Breast epithelium (tissue), 3 donors: ENCODE data around the gene PRR9.

Experiments used
- POLR2A ChIP-seq: fragments of 450-650 bp; IDR thresholded peaks from one replicate; pipeline ENCODE4 v1.6.1; 2016; ENCODE audit warnings: antibody characterized with exemption, mild to moderate bottlenecking, moderate library complexity
- POLR2AphosphoS5 ChIP-seq, 3 donors: sonication (generic); formaldehyde crosslinking; IDR thresholded peaks; one replicate each; pipeline ENCODE4 v1.6.1; 2017; ENCODE audit warnings: antibody characterized with exemption in 3 of 3
- TF ChIP-seq, protein P1 (sequence below), 3 donors: fragments of 450-650 bp; IDR thresholded peaks; one replicate each; pipeline ENCODE4 v1.5.1; 2016 to 2017; ENCODE audit warnings: antibody characterized with exemption in 3 of 3, mild to moderate bottlenecking in 3 of 3, moderate library complexity in 3 of 3

DNA sequence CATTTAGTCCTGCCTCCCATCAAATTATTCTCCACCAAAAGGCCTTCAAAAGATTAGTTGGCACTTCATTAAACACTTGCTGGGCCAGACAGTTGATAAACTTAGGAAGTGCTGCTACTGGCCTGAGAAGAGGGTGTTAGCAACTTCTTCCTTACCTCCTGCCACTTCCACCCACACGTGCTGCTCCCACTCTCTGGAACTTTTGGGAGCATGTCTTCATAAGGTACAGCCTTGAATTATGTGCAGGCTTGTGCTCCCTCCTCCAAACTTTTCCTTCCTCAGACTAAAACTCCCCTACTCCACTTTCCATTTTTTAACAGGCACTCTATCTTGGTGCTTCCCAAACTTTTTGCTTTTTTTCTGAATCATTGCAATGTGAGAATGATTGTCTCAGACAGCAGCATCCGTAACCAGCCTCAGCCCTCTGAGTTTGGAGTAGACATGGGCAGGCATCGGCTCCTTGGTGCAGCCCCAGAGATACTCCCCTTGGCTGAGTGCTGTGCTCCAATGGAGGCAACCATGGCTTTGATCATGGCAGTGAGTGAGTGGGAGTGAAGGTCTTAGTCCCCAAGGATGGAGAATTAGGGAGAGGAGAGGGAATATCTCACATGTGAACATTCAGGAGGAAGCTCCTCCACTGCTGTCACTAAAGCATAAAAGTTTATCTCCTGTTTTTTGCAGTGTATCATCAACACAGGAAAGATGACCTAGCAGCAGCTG, 22.9 kb upstream of the PRR9 start:
- TF ChIP-seq, protein P1, sequence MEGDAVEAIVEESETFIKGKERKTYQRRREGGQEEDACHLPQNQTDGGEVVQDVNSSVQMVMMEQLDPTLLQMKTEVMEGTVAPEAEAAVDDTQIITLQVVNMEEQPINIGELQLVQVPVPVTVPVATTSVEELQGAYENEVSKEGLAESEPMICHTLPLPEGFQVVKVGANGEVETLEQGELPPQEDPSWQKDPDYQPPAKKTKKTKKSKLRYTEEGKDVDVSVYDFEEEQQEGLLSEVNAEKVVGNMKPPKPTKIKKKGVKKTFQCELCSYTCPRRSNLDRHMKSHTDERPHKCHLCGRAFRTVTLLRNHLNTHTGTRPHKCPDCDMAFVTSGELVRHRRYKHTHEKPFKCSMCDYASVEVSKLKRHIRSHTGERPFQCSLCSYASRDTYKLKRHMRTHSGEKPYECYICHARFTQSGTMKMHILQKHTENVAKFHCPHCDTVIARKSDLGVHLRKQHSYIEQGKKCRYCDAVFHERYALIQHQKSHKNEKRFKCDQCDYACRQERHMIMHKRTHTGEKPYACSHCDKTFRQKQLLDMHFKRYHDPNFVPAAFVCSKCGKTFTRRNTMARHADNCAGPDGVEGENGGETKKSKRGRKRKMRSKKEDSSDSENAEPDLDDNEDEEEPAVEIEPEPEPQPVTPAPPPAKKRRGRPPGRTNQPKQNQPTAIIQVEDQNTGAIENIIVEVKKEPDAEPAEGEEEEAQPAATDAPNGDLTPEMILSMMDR (IDR thresholded peaks at IDR 0.05): no peak
- TF ChIP-seq POLR2AphosphoS5 (IDR thresholded peaks at IDR 0.05) (no peak), POLR2A (no peak)
